ENCODE data around the gene PLXDC1.

DNA sequence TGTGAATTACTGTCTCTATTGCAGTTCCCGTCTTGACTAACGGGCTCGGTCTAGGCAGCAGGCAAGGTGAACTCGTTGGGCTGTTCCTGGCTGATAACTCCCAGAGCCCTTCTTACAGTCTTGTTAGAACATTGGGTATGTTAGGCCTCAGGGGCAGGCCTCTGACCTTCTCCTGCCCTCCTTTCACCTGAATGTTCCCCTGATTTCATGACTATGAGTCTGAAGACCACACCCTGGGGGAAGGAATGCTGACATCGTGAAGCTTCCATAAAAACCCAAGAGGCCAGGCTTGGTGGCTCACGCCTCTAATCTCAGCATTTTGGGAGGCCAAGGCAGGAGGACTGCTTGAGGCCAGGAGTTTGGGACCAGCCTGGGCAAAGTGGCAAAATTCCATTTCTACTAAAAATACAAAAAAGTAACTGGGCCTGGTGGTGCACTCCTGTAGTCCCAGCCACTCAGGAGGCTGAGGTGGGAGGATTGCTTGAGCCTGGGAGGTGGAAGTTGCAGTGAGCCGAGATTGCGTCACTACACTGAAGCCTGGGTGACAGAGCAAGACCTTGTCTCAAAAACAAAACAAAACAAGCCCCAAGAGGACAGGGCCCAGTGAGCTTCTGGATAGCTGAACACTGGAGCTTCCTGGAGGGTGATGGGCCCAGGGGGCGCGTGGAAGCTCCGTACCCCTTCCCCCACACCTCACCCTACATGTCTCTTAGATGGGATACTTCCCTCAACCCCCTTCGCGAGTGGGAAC, 136.5 kb downstream of the PLXDC1 start:
- TF ChIP-seq CTCF (IDR thresholded peaks at IDR 0.05; ENCODE audit: low read length): no peak
- no peak for TF ChIP-seq EZH2 (optimal IDR thresholded peaks at IDR 0.05; ENCODE audit: low read depth, low read length)
- TF ChIP-seq EZH2phosphoT487 (IDR thresholded peaks at IDR 0.05; ENCODE audit: low read length): no peak
